NCI-H146 treated with DMSO at 0.1 percent for 48 hours (cell line): Measurements from ENCODE around the gene NET1.
"Not testable (repeated sequence)": the region's sequence is repeated elsewhere in the genome, so short reads cannot be mapped to it uniquely, and the experiment has no call there.

Source experiments
- DNase-seq: peaks from one replicate; lab custom pipeline; 2025; ENCODE audit not compliant: unreplicated experiment; lab: John Stamatoyannopoulos, UW

The NET1 gene

GRCh38 chr10:5412277-5412941 lies at the start of gene NET1:
TSS of gene NET1 (plus strand) at chr10:5412557. CDS start at chr10:5412693, 136 bp downstream.
- DNase-seq: peak; percentile 87

- no peak for DNase-seq
These were observed 49.5 kb upstream of the NET1 start for GRCh38 chr10:5362873-5363272.

- no peak for DNase-seq
These were observed 48.0 kb upstream of the NET1 start for GRCh38 chr10:5364374-5364773.

- peak; percentile 77 for DNase-seq
These were observed 47.4 kb upstream of the NET1 start, which contains the start of gene UCN3 for GRCh38 chr10:5364890-5365338. TSS of gene UCN3 (plus strand) at chr10:5364966. CDS start at chr10:5373721, 8,755 bp downstream.

GRCh38 chr10:5365928-5366327 lies 46.4 kb upstream of the NET1 start:
- DNase-seq: peak; percentile 53

GRCh38 chr10:5369362-5370158 lies 42.8 kb upstream of the NET1 start:
- DNase-seq: no peak

- DNase-seq: no peak
These were observed 41.6 kb upstream of the NET1 start for GRCh38 chr10:5370493-5371352.

- no peak for DNase-seq
These were observed 39.0 kb upstream of the NET1 start for GRCh38 chr10:5373307-5373706.

GRCh38 chr10:5373891-5374611 lies 38.3 kb upstream of the NET1 start:
- no peak for DNase-seq

- DNase-seq: no peak
These were observed 35.9 kb upstream of the NET1 start for GRCh38 chr10:5376450-5376849.

GRCh38 chr10:5379202-5379601 lies 33.2 kb upstream of the NET1 start:
- not testable (repeated sequence) for DNase-seq

GRCh38 chr10:5380395-5380794 lies 32.0 kb upstream of the NET1 start:
- not testable (repeated sequence) for DNase-seq

- no peak for DNase-seq
These were observed 31.2 kb upstream of the NET1 start for GRCh38 chr10:5381187-5381586.

- no peak for DNase-seq
These were observed 27.1 kb upstream of the NET1 start for GRCh38 chr10:5385224-5385623.

- no peak for DNase-seq
These were observed 25.2 kb upstream of the NET1 start for GRCh38 chr10:5387169-5387568.

GRCh38 chr10:5390607-5391205 lies 21.7 kb upstream of the NET1 start:
- DNase-seq: no peak

GRCh38 chr10:5391790-5392189 lies 20.6 kb upstream of the NET1 start:
- no peak for DNase-seq

- no peak for DNase-seq
These were observed 18.8 kb upstream of the NET1 start for GRCh38 chr10:5393529-5393928.

- no peak for DNase-seq
These were observed 17.2 kb upstream of the NET1 start for GRCh38 chr10:5395168-5395567.

GRCh38 chr10:5396556-5397300 lies 15.6 kb upstream of the NET1 start:
- DNase-seq: no peak
